SK-N-SH (cell line): Measurements from ENCODE around the gene XYLT2. TPM values are rescaled to one million over a fixed set of nuclear protein-coding genes. Genes with fewer than 3 reads are reported as not detected.

Experiments used
- CTCF ChIA-PET: fragments of 300-600, 350-600 bp; formaldehyde crosslinking; extraction: SDS; loops from one replicate; lab custom pipeline; 2021; lab: Yijun Ruan, JAX
- POLR2A ChIA-PET: fragments of 350-600 bp; sonication (Branson Sonifier 250); formaldehyde crosslinking; extraction: SDS; loops from one replicate; lab custom pipeline; 2020; ENCODE audit warnings: antibody characterized with exemption, inconsistent platforms; lab: Yijun Ruan, JAX
- DNase-seq: peaks from one replicate; pipeline ENCODE4 v3.0.0; 2012
- H2AFZ ChIP-seq: fragments of 200-600 bp; sonication (generic); 2 replicates; pipeline ENCODE4 v1.8.1; 2016; ENCODE audit warnings: antibody characterized with exemption, mild to moderate bottlenecking, low read depth
- H3F3A ChIP-seq: fragments of 200-600 bp; sonication (generic); replicated peaks from 2 replicates; pipeline ENCODE3; 2016; ENCODE audit warnings: antibody characterized with exemption, mild to moderate bottlenecking; ENCODE audit not compliant: insufficient read depth
- H3K27ac ChIP-seq, 2 experiments: fragments of 200-500 bp in 1 of 2; fragments of 200-600 bp in 1 of 2; sonication (Bioruptor generic) in 1 of 2; sonication (generic), shearing (Covaris generic) in 1 of 2; 2 replicates each; pipeline versions ENCODE4 v1.5.1 to v1.6.1; 2014 to 2016; ENCODE audit warnings: low read depth in 2 of 2, inconsistent platforms in 1 of 2, low read length in 1 of 2, mild to moderate bottlenecking in 1 of 2, mixed read lengths in 1 of 2
- H3K27me3 ChIP-seq: fragments of 200-600 bp; sonication (generic), shearing (Covaris generic); 2 replicates; pipeline ENCODE4 v1.6.1; 2016; ENCODE audit warnings: mixed run types; ENCODE audit not compliant: insufficient read depth
- H3K36me3 ChIP-seq, 2 experiments: fragments of 200-500 bp in 1 of 2; fragments of 200-600 bp in 1 of 2; sonication (Bioruptor generic) in 1 of 2; sonication (generic) in 1 of 2; replicated peaks in 1 of 2; 2 replicates each; pipeline versions ENCODE3 to v1.5.1; 2014 to 2016; ENCODE audit warnings: low read length in 1 of 2, mild to moderate bottlenecking in 1 of 2; ENCODE audit not compliant: insufficient read depth in 2 of 2, control insufficient read depth in 1 of 2
- H3K4me1 ChIP-seq, 2 experiments: fragments of 200-500 bp in 1 of 2; fragments of 200-600 bp in 1 of 2; sonication (Bioruptor generic) in 1 of 2; sonication (generic), shearing (Covaris generic) in 1 of 2; 2 replicates each; pipeline versions ENCODE4 v1.5.1 to v1.6.1; 2014 to 2016; ENCODE audit warnings: low read depth in 1 of 2, low read length in 1 of 2, mixed run types in 1 of 2; ENCODE audit not compliant: insufficient read depth in 2 of 2, control insufficient read depth in 1 of 2
- H3K4me2 ChIP-seq: fragments of 200-600 bp; sonication (generic), shearing (Covaris generic); 2 replicates; pipeline ENCODE4 v1.6.1; 2017; ENCODE audit warnings: mixed run types
- H3K4me3 ChIP-seq, 2 experiments: fragments of 200-500 bp in 1 of 2; fragments of 200-600 bp in 1 of 2; sonication (Bioruptor generic) in 1 of 2; sonication (generic), shearing (Covaris generic) in 1 of 2; 2 replicates each; pipeline versions ENCODE4 v1.5.1 to v1.8.1; 2014 to 2016; ENCODE audit warnings: low read depth in 2 of 2, inconsistent platforms in 1 of 2, low read length in 1 of 2, mild to moderate bottlenecking in 1 of 2, mixed read lengths in 1 of 2, moderate library complexity in 1 of 2
- H3K79me2 ChIP-seq: fragments of 200-600 bp; sonication (generic); 2 replicates; pipeline ENCODE4 v1.8.1; 2017; ENCODE audit warnings: mild to moderate bottlenecking; ENCODE audit not compliant: insufficient read depth
- H3K9ac ChIP-seq: fragments of 200-600 bp; sonication (generic); 2 replicates; pipeline ENCODE4 v1.6.1; 2017; ENCODE audit warnings: mixed run types
- H3K9me2 ChIP-seq: fragments of 200-600 bp; sonication (generic); 2 replicates; pipeline ENCODE4 v1.6.1; 2017; ENCODE audit warnings: mixed run types
- H3K9me3 ChIP-seq: fragments of 200-600 bp; sonication (generic); 2 replicates; pipeline ENCODE4 v1.6.1; 2017; ENCODE audit warnings: mixed run types, mild to moderate bottlenecking, moderate library complexity
- H4K20me1 ChIP-seq: fragments of 200-600 bp; sonication (generic); 2 replicates; pipeline ENCODE4 v1.6.1; 2017; ENCODE audit warnings: mild to moderate bottlenecking, mixed run types; ENCODE audit not compliant: insufficient read depth
- CHD2 ChIP-seq: fragments of 150-350 bp; IDR thresholded peaks from 2 replicates; pipeline ENCODE4 v1.6.1; 2018; ENCODE audit warnings: low read length; ENCODE audit not compliant: partially characterized antibody
- CTCF ChIP-seq: fragments of 200-600 bp; sonication (generic); IDR thresholded peaks from 2 replicates; pipeline ENCODE4 v1.6.1; 2017; ENCODE audit warnings: antibody characterized with exemption, mild to moderate bottlenecking, moderate library complexity
- EZH2phosphoT487 ChIP-seq: fragments of 200-600 bp; sonication (generic); IDR thresholded peaks from 2 replicates; pipeline ENCODE4 v1.6.1; 2017; ENCODE audit warnings: low read depth, mixed run types, mild to moderate bottlenecking, antibody characterized with exemption, moderate library complexity, borderline replicate concordance
- FOXJ3 ChIP-seq: sonication (generic); formaldehyde crosslinking; IDR thresholded peaks from 2 replicates; pipeline ENCODE4 v1.5.1; 2020; ENCODE audit warnings: mild to moderate bottlenecking, missing genetic modification reagents
- FOXM1 ChIP-seq: IDR thresholded peaks from 2 replicates; pipeline ENCODE4 v1.4.0; 2012; ENCODE audit warnings: low read depth, mild to moderate bottlenecking
- GATA2 ChIP-seq: sonication (generic); formaldehyde crosslinking; IDR thresholded peaks from 2 replicates; pipeline ENCODE4 v1.5.0; 2020; ENCODE audit warnings: mild to moderate bottlenecking, missing genetic modification reagents
- JUND ChIP-seq: IDR thresholded peaks from 2 replicates; pipeline ENCODE4 v1.4.0; 2012
- MXI1 ChIP-seq: IDR thresholded peaks from 2 replicates; pipeline ENCODE4 v1.6.1; 2012; ENCODE audit warnings: mild to moderate bottlenecking, low read depth, low read length, improper control_type of control experiment
- NRF1 ChIP-seq: IDR thresholded peaks from 2 replicates; pipeline ENCODE4 v1.6.1; 2012; ENCODE audit warnings: low read depth, mild to moderate bottlenecking, low read length
- RCOR1 ChIP-seq: fragments of 150-350 bp; IDR thresholded peaks from 2 replicates; pipeline ENCODE4 v1.6.1; 2017; ENCODE audit warnings: antibody characterized with exemption, low read length
- RXRA ChIP-seq: IDR thresholded peaks from 2 replicates; pipeline ENCODE4 v1.4.0; 2012; ENCODE audit warnings: low read depth, mild to moderate bottlenecking, borderline replicate concordance
- SIN3A ChIP-seq: IDR thresholded peaks from 2 replicates; pipeline ENCODE4 v1.6.1; 2012; ENCODE audit warnings: low read depth, mild to moderate bottlenecking, low read length, moderate library complexity, borderline replicate concordance
- SMC3 ChIP-seq: IDR thresholded peaks from 2 replicates; pipeline ENCODE4 v1.6.1; 2012; ENCODE audit warnings: low read depth, low read length, improper control_type of control experiment
- TCF12 ChIP-seq: IDR thresholded peaks from 2 replicates; pipeline ENCODE4 v1.4.0; 2012
- WGBS: methylation state at CpG from one replicate; pipeline ENCODE4 v1.1.6; 2017; ENCODE audit warnings: low lambda C conversion rate; 5-methylcytosine and 5-hydroxymethylcytosine counted together
- polyA plus RNA-seq, 3 experiments: library from polyadenylated mRNA; depleted of rRNA; stranded (reverse); fragments of >200 nt; gene quantifications; 2 replicates each; pipeline ENCODE4 v1.2.3, GENCODE V29; 2012
- TF ChIP-seq, protein P1 (sequence below): IDR thresholded peaks from 2 replicates; pipeline ENCODE4 v1.4.0; 2012; ENCODE audit warnings: low read depth
- TF ChIP-seq, protein P2 (sequence below): IDR thresholded peaks from 2 replicates; pipeline ENCODE4; 2012
- TF ChIP-seq, protein P3 (sequence below): fragments of 150-350 bp; IDR thresholded peaks from 2 replicates; pipeline ENCODE4 v1.6.1; 2016; ENCODE audit warnings: mild to moderate bottlenecking, low read depth, low read length

Gene XYLT2
- polyA plus RNA-seq, 1 of the 3 experiments (the other 2 are of a cell fraction): 28.4 TPM

GRCh38 chr17:50372758-50373556 is 27.0 kb downstream of the XYLT2 start, which contains the start of the genes EME1 and MRPL27 (continued):
- TF ChIP-seq SIN3A (peak; percentile 98), CHD2 (peak; percentile 84), GATA2 (CRISPR knock-in tag) (no peak), EZH2phosphoT487 (no peak), FOXM1 (no peak), MXI1 (peak; percentile 98), RCOR1 (0 out of 2 replicates have a peak, but pooled peaks have one; percentile 5), FOXJ3 (peak; percentile 77; the same call in 1 of the 2 replicates), NRF1 (no peak), JUND (no peak)
- TF ChIP-seq, protein P1, sequence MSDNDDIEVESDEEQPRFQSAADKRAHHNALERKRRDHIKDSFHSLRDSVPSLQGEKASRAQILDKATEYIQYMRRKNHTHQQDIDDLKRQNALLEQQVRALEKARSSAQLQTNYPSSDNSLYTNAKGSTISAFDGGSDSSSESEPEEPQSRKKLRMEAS: peak; percentile 100
- TF ChIP-seq, protein P2, sequence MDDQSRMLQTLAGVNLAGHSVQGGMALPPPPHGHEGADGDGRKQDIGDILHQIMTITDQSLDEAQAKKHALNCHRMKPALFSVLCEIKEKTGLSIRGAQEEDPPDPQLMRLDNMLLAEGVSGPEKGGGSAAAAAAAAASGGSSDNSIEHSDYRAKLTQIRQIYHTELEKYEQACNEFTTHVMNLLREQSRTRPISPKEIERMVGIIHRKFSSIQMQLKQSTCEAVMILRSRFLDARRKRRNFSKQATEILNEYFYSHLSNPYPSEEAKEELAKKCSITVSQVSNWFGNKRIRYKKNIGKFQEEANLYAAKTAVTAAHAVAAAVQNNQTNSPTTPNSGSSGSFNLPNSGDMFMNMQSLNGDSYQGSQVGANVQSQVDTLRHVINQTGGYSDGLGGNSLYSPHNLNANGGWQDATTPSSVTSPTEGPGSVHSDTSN: peak; percentile 41
- TF ChIP-seq, all 33 proteins: peak for 16

- no peaks in the 10 kb centered on the region for H3F3A ChIP-seq
- H3K4me1 ChIP-seq: peaks cover 0 to 27% of the 10 kb centered on the region in 2 experiments; a peak in 2 of 4 replicates
- H4K20me1 ChIP-seq: no peaks in the 10 kb centered on the region
- H3K9me2 ChIP-seq: no peaks in the 10 kb centered on the region
- TF ChIP-seq, protein P1: no peak
- TF ChIP-seq FOXJ3: no peak
- TF ChIP-seq JUND: no peak
- no peak for TF ChIP-seq SMC3
- TF ChIP-seq NRF1: no peak
- no peak for TF ChIP-seq CTCF
- no peak for TF ChIP-seq RXRA
- TF ChIP-seq, protein P3, sequence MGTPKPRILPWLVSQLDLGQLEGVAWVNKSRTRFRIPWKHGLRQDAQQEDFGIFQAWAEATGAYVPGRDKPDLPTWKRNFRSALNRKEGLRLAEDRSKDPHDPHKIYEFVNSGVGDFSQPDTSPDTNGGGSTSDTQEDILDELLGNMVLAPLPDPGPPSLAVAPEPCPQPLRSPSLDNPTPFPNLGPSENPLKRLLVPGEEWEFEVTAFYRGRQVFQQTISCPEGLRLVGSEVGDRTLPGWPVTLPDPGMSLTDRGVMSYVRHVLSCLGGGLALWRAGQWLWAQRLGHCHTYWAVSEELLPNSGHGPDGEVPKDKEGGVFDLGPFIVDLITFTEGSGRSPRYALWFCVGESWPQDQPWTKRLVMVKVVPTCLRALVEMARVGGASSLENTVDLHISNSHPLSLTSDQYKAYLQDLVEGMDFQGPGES: no peak
- no peak for TF ChIP-seq TCF12
- no peak for TF ChIP-seq CHD2
- peaks cover 24 to 27% of the 10 kb centered on the region in 2 experiments for H3K36me3 ChIP-seq
- CTCF ChIA-PET: interaction anchor here (0.5 to 8.1 kb wide), 5 partner anchors 11 to 1204 kb away, joined by 3 to 51 read pairs (median 12); partner anchors contain the start of gene LRRC59
- H3K9ac ChIP-seq: peak overlapping the region; percentile 93
- no peaks in the 10 kb centered on the region for H3K27me3 ChIP-seq
- POLR2A ChIA-PET: interaction anchor here (1.0 kb wide), 1 partner anchor 21 kb away, joined by 3 read pairs; no protein-coding TSS in a partner anchor
- 91% methylated on average over 2 of the region's 2 CpGs for WGBS
- no peaks in the 10 kb centered on the region for H3K9me3 ChIP-seq
- peak overlapping the region; percentile 90 for H2AFZ ChIP-seq
- H3K4me3 ChIP-seq: peak overlapping the region; percentile 81 to 94
- H3K27ac ChIP-seq: peak overlapping the region in 1 of 2 experiments; percentile 93; a peak in 3 of 4 replicates
- no peak for DNase-seq
- H3K4me2 ChIP-seq: peak overlapping the region; percentile 87
- H3K79me2 ChIP-seq: peaks cover 38% of the 10 kb centered on the region
Measured at GRCh38 chr17:50373705-50374104, 27.8 kb downstream of the XYLT2 start.
